Mucosa of rectum (tissue), 2 donors: ENCODE measurements around the gene SOAT2.
A peak's percentile ranks its signal among the peaks of the same experiment; 100 is the strongest.

Experiments used
- H3K27ac ChIP-seq, 2 donors: one replicate each; pipeline ENCODE4 v1.7.0; 2013; ENCODE audit warnings: inconsistent platforms in 2 of 2, low read depth in 2 of 2, low read length in 2 of 2
- H3K27me3 ChIP-seq, 2 donors: one replicate each; pipeline ENCODE4 v1.7.0; 2013; ENCODE audit warnings: low read length in 2 of 2; ENCODE audit not compliant: control insufficient read depth in 2 of 2, insufficient read depth in 2 of 2
- H3K36me3 ChIP-seq, 2 donors: one replicate each; pipeline ENCODE4 v1.7.0; 2013; ENCODE audit warnings: low read length in 2 of 2; ENCODE audit not compliant: control insufficient read depth in 2 of 2, insufficient read depth in 2 of 2
- H3K4me1 ChIP-seq, 2 donors: one replicate each; pipeline ENCODE4 v1.7.0; 2013; ENCODE audit warnings: low read length in 2 of 2, mild to moderate bottlenecking in 1 of 2; ENCODE audit not compliant: control insufficient read depth in 2 of 2, insufficient read depth in 2 of 2
- H3K4me3 ChIP-seq, 2 donors: one replicate each; pipeline ENCODE4 v1.7.0; 2013; ENCODE audit warnings: low read length in 2 of 2
- H3K9ac ChIP-seq, 2 donors: one replicate each; pipeline ENCODE4 v1.7.0; 2013; ENCODE audit warnings: low read length in 2 of 2, low read depth in 1 of 2, mild to moderate bottlenecking in 1 of 2
- H3K9me3 ChIP-seq, 2 donors: one replicate each; pipeline ENCODE4 v1.7.0; 2013; ENCODE audit warnings: low read length in 2 of 2; ENCODE audit not compliant: control insufficient read depth in 2 of 2
- donor health status: healthy.
- donor health status: Normal muscosa, but diverticular disease.

SOAT2 gene

GRCh38 chr12:53074283-53074998 lies 28.8 kb upstream of the SOAT2 start:
- no peaks in the 10 kb centered on the region for H3K9me3 ChIP-seq
- H3K27ac ChIP-seq = no peak overlapping the region
- H3K4me1 ChIP-seq = peaks cover 10 to 19% of the 10 kb centered on the region in 2 donors
- peaks cover 36 to 50% of the 10 kb centered on the region in 2 donors for H3K36me3 ChIP-seq
- H3K4me3 ChIP-seq = no peak overlapping the region
- H3K27me3 ChIP-seq = no peaks in the 10 kb centered on the region
- H3K9ac ChIP-seq = no peak overlapping the region

GRCh38 chr12:53074999-53075370 lies 28.3 kb upstream of the SOAT2 start:
- no peak overlapping the region for H3K27ac ChIP-seq
- no peak overlapping the region for H3K4me3 ChIP-seq
- no peaks in the 10 kb centered on the region for H3K9me3 ChIP-seq
- H3K27me3 ChIP-seq = no peaks in the 10 kb centered on the region
- no peak overlapping the region for H3K9ac ChIP-seq
- H3K36me3 ChIP-seq = peaks cover 33 to 47% of the 10 kb centered on the region in 2 donors
- H3K4me1 ChIP-seq = peaks cover 8 to 23% of the 10 kb centered on the region in 2 donors

GRCh38 chr12:53076461-53076860 lies 26.8 kb upstream of the SOAT2 start:
- Histone ChIP-seq H3K36me3 (peaks cover 24 to 34% of the 10 kb centered on the region in 2 donors), H3K27ac (no peak overlapping the region), H3K4me1 (peaks cover 7 to 16% of the 10 kb centered on the region in 2 donors), H3K27me3 (no peaks in the 10 kb centered on the region), H3K4me3 (no peak overlapping the region), H3K9me3 (no peaks in the 10 kb centered on the region), H3K9ac (no peak overlapping the region)

GRCh38 chr12:53077030-53077429 lies 26.3 kb upstream of the SOAT2 start:
- Histone ChIP-seq H3K4me3 (no peak overlapping the region), H3K27me3 (no peaks in the 10 kb centered on the region), H3K9me3 (no peaks in the 10 kb centered on the region), H3K36me3 (peaks cover 22 to 32% of the 10 kb centered on the region in 2 donors), H3K4me1 (peaks cover 7 to 13% of the 10 kb centered on the region in 2 donors), H3K27ac (no peak overlapping the region), H3K9ac (no peak overlapping the region)

GRCh38 chr12:53078425-53079225 lies 24.7 kb upstream of the SOAT2 start:
- Histone ChIP-seq H3K27ac (peak overlapping the region; percentile 81 to 94), H3K4me1 (peaks cover 5 to 8% of the 10 kb centered on the region in 2 donors), H3K4me3 (peak overlapping the region; percentile 76 to 83), H3K36me3 (peaks cover 16 to 27% of the 10 kb centered on the region in 2 donors), H3K9me3 (no peaks in the 10 kb centered on the region), H3K27me3 (no peaks in the 10 kb centered on the region), H3K9ac (peak overlapping the region; percentile 68 to 80)

GRCh38 chr12:53079226-53080117 lies 23.8 kb upstream of the SOAT2 start, which contains the start of gene SPRYD3:
SPRYD3 (minus strand) TSS chr12:53079390; CDS start chr12:53079333, 57 bp downstream.
- peaks cover 16 to 22% of the 10 kb centered on the region in 2 donors for H3K36me3 ChIP-seq
- H3K27ac ChIP-seq = peak within 1 kb of the TSS; percentile 81 to 94
- H3K9ac ChIP-seq = peak within 1 kb of the TSS; percentile 78 to 80
- H3K27me3 ChIP-seq = no peaks in the 10 kb centered on the region
- H3K4me3 ChIP-seq = peak within 1 kb of the TSS; percentile 76 to 83
- no peaks in the 10 kb centered on the region for H3K9me3 ChIP-seq
- peaks cover 5 to 8% of the 10 kb centered on the region in 2 donors for H3K4me1 ChIP-seq

GRCh38 chr12:53082637-53083175 lies 20.6 kb upstream of the SOAT2 start:
- Histone ChIP-seq H3K9ac (no peak overlapping the region), H3K9me3 (no peaks in the 10 kb centered on the region), H3K36me3 (no peaks in the 10 kb centered on the region), H3K4me3 (no peak overlapping the region), H3K27ac (no peak overlapping the region), H3K27me3 (no peaks in the 10 kb centered on the region), H3K4me1 (peaks cover 5 to 8% of the 10 kb centered on the region in 2 donors)

GRCh38 chr12:53086361-53086760 lies 16.9 kb upstream of the SOAT2 start:
- no peak overlapping the region for H3K27ac ChIP-seq
- H3K9me3 ChIP-seq = no peaks in the 10 kb centered on the region
- no peaks in the 10 kb centered on the region for H3K36me3 ChIP-seq
- H3K4me1 ChIP-seq = no peaks in the 10 kb centered on the region
- H3K27me3 ChIP-seq = no peaks in the 10 kb centered on the region
- no peak overlapping the region for H3K9ac ChIP-seq
- no peak overlapping the region for H3K4me3 ChIP-seq

GRCh38 chr12:53090105-53090504 lies 13.2 kb upstream of the SOAT2 start:
- Histone ChIP-seq H3K27me3 (no peaks in the 10 kb centered on the region), H3K9ac (no peak overlapping the region)

More at GRCh38 chr12:53090105-53090504, 13.2 kb upstream of the SOAT2 start:
- Histone ChIP-seq H3K36me3 (no peaks in the 10 kb centered on the region), H3K4me1 (peaks cover 5 to 6% of the 10 kb centered on the region in 2 donors), H3K27ac (no peak overlapping the region), H3K9me3 (no peaks in the 10 kb centered on the region), H3K4me3 (no peak overlapping the region)
